GM21737 (cell line): ENCODE data around the gene KCNK4.

ENCODE experiments used
- ATAC-seq: cut with Tn5 transposase; IDR thresholded peaks from one replicate; pipeline ENCODE4 v1.9.1; 2021; ENCODE audit warnings: mild to moderate bottlenecking, moderate library complexity; ENCODE audit not compliant: unreplicated experiment

Gene KCNK4

DNA sequence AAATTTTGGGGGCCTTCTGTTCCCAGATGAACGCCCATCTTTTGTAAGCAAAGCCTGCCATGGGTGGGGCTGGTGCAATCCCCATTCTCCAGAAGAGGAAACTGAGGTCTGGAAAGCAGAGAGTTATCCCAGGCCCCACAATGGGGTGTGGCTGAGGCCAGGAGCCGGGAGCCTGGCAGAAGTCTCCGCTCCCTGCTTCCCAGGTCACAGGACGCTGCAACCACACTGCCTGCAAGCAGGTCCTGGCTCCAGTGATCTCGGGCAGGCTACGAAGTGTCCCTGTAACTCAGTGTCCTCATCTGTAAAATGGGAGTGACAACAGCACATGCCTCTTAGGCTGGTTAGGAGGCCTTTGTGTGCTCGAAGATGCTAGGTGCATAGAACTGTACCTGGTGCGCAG lies 38.1 kb upstream of the KCNK4 start:
- ATAC-seq = no peak

DNA sequence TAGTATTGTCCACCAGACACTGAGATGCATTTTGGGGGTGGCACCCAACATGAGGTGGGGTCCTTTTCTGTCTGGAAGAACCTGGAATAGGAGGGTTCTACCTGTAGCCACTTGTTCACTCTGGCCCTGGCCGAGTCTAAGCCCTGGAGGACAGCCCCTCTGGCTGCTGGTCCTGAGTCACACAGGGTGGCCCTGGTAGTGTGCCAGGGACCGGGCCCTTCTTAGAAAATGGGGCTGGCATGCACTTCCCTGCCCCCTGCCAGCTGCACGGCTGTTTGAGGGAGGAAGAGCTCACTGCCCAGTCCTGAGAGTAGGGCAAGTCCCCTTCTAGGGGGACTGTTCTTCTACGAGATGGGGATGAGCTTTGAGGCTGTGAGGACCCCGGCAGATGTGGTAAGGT lies 37.6 kb upstream of the KCNK4 start:
- no peak for ATAC-seq

DNA sequence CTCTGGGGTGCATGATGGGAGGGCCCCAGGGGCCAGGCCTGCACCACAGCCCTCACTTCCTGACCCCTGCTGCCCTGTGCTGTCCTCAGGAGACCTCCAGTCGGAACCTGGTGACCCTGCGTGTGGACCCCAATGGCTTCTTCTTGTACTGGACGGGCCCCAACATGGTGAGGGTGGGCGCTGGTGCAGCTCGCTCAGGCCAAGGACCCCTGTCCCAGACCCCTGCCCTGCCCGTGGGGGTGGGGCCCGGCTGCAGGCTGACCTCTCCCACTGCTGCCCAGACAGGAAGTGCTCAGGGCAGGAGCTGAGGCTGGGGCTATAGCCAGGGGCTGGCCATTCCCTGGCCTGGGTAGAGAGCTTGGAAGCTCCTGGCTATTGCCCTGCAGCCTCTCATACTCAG lies 36.8 kb upstream of the KCNK4 start:
- no peak for ATAC-seq

DNA sequence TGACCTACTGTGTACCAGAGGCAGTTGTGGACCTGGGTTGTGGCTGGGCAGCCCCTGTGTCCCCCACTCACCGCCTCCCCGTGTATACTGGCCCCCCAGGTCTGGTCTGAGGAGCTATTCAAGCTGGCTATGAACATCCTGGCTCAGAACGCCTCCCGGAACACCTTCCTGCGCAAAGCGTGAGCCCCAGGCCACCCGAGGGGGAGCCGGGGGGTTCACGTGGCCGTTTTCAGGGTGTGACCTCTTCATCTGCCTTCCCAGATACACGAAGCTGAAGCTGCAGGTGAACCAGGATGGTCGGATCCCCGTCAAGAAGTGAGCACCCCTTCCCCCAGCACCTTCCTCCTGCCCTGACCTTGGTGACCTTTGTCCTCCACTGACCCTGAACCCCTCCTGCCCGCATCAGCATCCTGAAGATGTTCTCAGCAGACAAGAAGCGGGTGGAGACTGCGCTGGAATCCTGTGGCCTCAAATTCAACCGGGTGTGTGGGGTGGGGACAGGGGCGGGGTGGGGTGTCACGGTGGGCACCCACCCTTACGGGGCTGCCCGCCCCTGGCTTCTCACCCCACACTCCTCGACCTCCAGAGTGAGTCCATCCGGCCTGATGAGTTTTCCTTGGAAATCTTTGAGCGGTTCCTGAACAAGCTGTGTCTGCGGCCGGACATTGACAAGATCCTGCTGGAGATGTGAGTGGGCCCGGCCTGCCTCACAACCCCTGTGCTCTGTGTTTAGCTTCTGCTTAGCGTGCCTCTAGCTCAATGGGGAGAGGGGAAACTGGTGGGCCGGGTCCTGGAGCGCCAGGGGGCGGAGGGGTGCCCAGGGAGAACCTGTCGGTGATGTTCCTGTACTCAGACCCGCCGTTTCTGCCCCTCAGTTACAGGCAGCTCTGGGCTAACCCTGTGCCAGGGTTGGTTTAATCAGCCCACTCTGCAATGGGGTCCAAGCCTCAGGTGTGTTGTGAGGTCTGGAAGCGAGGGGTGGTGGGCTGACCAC lies 35.7 kb upstream of the KCNK4 start:
- ATAC-seq = no peak

DNA sequence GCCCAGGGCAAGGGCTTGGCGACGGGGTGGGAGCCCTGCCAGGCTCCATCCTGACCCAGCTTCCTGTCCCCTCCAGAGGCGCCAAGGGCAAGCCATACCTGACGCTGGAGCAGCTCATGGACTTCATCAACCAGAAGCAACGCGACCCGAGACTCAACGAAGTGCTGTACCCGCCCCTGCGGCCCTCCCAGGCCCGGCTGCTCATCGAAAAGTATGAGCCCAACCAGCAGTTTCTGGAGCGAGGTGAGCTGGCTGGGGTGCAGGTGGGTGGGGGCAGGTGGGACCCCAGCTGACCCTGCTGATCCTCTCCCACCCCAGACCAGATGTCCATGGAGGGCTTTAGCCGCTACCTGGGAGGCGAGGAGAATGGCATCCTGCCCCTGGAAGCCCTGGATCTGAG lies 34.8 kb upstream of the KCNK4 start:
- no peak for ATAC-seq

DNA sequence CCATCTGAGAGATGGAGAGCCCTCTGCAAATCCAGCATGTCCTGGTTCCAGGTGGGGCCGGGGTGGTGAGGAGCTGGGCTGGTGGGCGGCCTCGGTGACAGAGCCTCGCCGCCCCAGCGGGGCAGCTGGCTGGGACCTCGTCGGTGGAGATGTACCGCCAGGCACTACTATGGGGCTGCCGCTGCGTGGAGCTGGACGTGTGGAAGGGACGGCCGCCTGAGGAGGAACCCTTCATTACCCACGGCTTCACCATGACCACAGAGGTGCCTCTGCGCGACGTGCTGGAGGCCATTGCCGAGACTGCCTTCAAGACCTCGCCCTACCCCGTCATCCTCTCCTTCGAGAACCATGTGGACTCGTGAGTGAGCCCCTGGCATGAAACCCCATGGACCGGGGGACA lies 32.7 kb upstream of the KCNK4 start:
- ATAC-seq = no peak

DNA sequence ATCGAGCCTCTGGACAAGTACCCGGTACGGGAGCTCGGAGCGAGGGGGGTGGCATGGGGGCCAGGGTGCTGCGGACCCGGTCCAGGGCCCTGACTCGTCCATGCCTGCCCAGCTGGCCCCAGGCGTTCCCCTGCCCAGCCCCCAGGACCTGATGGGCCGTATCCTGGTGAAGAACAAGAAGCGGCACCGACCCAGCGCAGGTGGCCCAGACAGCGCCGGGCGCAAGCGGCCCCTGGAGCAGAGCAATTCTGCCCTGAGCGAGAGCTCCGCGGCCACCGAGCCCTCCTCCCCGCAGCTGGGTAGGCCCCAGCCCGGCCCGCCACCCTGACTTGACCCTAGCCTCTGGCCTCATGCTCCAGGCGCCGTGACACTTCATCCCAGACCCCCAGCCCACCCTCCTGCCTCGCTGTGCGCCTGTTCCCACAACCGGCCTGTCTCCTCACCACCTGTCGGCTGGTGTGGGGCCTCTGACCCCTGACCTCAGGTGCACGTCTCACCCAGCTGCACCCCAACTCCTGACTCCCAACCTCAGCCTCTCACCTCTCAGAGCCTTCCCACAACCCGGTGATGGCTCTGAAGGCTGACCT lies 32.1 kb upstream of the KCNK4 start:
- ATAC-seq = no peak

DNA sequence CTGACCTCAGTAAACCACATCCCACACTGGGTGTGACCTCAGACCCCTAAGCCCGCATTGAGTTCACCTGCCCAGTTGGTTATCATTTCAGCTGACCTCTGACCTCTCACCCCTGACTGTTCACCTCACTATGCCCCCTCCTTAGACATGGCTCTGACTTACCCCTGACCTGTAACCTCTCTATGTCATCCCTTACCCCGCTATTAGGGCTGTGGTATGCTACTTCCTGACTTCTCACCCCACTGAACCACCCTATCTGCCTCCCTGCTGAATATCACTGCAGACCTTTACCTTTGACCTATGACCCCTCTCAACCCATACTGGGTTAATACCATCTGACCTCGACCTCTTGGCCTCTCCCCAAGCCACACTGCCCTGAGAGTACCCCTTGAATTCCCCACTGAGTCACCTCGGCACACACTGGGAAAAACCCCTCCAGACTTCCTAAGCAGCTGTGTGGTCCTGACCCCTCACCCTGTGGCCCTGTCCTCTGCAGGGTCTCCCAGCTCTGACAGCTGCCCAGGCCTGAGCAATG lies 31.5 kb upstream of the KCNK4 start:
- no peak for ATAC-seq

DNA sequence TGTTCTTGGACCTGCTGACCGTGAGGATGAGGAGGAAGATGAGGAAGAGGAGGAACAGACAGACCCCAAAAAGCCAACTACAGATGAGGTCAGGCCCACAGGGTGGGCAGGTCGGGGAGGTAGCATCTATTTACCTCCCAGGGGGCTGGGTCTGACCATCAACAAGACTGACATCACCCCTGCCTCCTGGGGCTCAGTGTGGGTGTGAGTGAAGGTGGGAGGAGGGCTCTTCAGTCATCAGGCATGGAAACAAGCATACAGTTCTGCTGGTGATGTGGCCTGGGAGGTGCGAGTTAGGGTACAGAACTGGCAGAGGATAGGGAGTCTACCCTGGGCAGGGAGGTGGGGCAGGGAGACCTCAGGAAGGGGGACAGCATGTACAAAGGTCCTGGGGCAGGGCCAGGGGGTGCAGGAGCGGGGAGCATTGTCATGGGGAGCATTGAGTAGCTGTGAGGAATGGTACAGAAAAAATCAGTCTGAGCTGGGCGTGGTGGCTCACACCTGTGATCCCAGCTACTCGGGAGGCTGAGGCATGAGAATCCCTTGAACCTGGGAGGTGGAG lies 30.9 kb upstream of the KCNK4 start:
- no peak for ATAC-seq

DNA sequence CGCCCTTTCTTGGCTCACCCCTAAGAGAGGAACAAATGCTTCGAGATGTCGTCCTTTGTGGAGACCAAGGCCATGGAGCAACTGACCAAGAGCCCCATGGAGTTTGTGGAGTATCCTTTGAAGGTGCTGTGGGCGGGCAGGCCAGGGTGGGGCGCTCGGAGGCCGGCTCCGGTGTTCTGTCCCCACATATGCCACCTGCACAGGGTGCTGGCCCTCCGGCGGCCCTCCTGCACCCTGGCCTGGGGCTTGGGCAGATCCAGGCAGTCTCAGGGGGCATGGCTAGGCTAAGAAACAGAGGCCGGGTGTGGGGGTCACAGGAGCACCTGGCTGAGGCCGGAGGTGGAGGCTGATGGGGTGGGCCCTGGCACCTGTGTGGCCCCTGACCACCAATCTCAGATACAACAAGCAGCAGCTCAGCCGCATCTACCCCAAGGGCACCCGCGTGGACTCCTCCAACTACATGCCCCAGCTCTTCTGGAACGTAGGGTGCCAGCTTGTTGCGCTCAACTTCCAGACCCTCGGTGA lies 29.5 kb upstream of the KCNK4 start:
- ATAC-seq = no peak

DNA sequence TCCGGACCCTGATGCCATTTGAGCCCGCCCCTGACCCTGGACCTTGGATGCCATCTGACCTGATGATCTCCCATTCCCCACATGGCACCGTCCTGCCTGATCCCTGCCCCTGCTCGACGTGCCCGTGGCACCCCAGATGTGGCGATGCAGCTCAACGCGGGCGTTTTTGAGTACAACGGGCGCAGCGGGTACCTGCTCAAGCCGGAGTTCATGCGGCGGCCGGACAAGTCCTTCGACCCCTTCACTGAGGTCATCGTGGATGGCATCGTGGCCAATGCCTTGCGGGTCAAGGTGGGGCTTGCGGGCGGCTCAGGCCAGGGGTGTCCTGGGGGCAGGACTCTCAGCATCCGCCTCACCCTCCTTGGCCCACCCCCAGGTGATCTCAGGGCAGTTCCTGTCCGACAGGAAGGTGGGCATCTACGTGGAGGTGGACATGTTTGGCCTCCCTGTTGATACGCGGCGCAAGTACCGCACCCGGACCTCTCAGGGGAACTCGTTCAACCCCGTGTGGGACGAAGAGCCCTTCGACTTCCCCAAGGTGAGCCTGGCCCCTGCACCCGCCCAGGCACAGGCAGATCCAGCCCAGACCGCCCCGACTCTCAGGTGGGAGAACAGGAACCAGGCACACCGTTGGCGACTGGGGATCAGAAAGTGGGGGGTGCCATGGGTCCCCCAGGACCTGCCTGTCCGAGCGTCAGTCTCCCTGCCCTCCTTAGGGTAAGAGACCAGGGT lies 28.7 kb upstream of the KCNK4 start:
- ATAC-seq = no peak

DNA sequence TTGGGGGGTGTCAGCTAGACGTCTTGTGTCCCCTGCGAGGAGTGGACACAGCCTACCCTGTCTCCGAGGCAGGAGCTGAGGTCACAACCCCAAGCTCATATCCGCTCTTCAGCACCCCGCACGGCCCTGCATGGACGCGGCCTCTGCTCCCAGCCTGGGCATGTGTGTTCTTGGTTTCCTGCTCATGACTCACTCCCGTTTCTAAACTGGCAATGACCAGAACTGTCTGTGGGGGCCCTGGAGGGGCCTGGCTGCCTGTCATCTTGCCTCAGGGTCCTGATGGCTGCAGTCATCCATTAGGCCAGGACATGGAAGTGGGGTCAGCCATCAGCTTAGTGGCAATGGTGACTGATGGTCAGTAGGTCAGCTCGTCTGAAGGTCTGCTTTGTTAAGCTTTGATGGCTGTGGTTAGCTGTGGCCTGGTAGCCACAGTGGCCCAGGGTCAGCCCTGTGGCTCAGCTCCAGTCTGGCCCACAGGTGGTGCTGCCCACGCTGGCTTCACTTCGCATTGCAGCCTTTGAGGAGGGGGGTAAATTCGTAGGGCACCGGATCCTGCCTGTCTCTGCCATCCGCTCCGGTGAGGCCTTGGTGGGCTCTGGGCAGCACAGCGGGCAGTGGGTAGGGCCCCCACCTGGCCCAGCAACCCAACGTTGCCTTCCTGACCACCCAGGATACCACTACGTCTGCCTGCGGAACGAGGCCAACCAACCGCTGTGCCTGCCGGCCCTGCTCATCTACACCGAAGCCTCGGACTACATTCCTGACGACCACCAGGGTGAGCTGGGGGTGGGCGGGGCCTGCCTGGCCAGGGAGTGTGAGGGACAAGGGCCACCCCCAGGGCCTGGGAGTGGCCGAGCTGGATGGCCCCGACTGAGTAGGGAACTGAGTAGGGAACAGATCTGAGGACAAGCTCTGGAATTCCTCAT lies 27.8 kb upstream of the KCNK4 start:
- no peak for ATAC-seq

DNA sequence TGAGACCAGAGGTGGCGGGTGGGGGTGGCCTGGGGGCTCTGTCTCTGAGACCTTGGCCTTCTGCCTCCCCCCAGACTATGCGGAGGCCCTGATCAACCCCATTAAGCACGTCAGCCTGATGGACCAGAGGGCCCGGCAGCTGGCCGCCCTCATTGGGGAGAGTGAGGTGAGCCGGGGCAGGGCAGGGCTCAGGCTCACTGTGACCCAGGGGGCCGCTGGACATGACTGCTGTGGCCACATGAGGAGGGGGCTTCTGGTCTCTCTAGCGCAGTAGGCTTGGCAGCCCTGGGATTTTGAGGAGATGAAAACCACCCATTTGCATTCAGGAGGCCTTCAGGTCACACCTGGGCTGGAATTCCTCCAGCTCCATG lies 27.2 kb upstream of the KCNK4 start:
- no peak for ATAC-seq

DNA sequence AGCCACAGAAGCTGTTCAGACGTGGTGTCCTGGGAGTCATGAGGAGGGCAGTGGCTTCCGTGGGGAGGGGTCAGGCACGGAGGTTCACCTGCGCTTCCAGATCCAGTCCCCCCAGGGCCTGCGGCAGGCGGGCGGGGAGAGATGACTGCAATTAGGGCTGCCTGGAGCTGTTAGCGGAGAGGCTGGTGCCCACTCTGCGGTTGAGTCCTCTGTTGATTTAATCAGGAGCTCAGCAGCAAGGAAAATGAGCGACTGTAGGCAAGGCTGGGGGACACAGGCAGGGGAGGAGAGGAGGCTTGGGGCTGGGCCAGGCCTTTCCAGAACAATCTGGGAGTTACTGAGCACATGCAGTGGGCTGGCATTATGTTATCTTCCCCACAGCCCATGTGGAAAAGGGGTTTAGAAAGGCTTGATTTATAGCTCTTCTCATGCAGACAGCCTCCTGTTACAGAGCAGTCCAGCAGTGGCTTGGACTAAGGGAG lies 26.7 kb upstream of the KCNK4 start:
- ATAC-seq = no peak

DNA sequence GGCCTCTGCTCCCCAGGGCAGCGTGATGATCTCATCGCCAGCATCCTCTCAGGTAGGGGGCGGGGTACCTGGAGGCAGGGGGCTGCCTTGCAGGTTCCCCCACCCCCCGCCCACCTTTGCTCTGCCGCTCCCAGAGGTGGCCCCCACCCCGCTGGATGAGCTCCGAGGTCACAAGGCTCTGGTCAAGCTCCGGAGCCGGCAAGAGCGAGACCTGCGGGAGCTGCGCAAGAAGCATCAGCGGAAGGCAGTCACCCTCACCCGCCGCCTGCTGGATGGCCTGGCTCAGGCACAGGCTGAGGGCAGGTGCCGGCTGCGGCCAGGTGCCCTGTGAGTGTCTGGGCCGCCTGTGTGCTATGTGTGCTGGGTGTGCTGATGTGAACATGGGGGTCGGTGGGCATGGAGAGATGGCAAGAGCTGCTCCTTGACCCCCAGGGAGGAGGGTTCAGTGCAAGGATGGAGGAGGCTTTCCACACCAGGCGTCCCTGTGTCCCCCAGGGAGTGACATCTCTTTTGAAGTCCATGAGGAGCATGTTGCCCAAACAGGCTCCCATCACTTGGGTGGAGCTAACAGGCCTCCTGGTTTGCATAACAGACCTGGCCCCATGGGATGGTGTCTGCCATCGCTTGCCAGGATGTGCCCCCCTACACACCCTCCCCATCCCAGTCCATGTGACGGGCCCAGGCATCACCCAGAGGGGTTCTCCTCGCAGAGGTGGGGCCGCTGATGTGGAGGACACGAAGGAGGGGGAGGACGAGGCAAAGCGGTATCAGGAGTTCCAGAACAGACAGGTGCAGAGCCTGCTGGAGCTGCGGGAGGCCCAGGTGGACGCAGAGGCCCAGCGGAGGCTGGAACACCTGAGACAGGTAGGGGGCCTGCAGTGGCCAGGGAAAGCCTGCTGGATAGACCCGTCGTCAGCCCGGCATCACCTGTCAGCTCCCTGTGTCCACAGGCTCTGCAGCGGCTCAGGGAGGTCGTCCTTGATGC lies 25.6 kb upstream of the KCNK4 start:
- no peak for ATAC-seq

DNA sequence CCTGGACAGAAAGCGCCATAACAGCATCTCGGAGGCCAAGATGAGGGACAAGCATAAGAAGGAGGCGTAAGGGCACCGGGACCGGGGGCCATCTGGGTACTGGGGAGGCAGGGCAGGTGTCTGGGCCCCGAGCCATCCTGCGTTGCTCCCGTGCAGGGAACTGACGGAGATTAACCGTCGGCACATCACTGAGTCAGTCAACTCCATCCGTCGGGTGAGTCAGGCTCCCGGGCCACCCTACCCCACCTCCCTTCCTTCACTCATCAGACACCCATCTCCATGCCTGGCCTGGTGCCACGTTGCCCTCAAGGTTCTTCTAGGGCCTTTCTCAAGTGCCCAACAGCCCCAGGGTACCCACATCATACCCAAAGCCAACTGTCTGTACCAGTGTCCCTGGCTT lies 24.8 kb upstream of the KCNK4 start:
- ATAC-seq = no peak

DNA sequence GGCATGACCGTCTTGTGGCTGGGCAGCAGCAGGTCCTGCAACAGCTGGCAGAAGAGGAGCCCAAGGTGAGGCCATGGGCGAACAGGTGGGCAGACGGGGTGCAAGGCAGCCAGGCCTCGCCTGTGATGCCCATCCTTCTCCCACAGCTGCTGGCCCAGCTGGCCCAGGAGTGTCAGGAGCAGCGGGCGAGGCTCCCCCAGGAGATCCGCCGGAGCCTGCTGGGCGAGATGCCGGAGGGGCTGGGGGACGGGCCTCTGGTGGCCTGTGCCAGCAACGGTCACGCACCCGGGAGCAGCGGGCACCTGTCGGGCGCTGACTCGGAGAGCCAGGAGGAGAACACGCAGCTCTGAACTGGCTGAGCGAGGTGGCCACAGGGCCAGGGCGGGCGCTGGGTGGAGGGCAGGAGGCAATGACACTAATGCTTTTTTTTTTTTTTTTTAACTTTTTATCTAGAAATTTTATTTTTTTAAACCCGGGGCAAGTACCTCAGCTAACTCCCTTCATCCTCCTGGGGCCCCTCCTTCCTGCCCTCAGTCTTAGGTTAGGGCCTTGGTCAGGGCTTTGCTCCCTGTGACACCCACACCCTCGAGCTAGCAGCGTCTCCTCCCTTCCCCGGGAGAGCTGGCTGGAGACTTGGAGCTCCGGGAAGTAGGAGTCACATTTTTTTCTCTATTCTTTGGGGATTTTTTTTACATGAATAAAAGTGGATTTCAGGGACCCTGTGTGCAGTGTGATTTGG lies 23.7 kb upstream of the KCNK4 start:
- no peak for ATAC-seq
